Measurements from ENCODE around the gene TIAM2.
"Not testable (repeated sequence)": the region's sequence is repeated elsewhere in the genome, so short reads cannot be mapped to it uniquely, and the experiment has no call there.

TIAM2 gene

DNA sequence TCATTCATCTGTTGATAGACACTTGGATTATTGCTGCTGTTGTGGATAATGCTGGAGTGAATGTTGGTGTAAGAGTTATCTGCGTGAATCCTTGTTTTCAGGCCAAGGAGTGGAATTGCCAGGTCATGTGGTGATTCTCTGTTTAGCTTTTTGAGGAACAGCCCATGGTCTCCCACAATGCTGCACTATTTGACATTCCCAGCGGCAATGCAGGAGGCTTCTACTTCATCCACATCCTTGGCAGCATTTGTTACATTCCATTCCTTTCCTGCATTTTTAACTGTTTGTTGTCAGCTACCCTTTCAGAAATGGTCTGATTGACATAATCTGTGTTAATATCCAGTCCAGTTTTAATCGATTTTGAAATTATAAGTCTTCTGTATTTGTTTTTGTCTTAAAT is 217.0 kb downstream of the TIAM2 start:
- no peak for DNase-seq

DNA sequence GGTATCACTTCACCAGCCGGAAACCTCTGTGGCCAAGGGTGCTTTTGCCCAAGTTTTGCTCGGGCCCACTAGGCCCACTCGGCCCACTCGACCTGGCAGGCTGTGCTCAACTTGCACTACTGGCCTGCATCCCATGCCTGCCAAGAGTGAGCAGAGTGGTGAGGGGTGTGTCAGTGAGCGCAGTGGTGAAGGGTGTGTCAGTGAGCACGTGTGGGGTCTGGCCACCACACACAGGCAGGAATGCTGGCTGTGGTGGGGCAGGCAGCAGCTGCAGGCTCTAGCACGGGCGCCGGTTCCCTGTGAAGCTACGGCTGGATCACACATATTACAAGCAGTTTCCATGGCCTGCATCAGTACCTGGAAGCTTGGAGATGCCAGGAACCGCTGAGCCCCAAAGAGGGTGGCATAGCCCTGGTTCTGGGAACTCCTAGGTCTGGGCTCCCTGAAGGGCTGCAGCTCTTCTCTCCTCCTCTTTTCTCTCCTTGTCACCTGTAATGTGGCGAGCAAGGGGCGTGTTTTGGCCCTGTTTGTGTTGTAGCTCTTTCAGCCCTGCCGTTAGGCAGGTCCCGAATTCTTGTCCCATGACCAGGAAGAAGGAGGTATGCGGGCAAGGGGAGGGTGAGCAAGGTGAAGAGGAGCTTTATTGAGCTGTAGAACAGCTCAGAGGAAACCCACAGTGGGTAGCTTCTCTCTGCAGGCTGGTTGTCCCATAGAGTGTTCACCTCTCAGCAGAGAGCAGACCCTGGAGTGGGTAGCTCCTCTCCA is 217.7 kb downstream of the TIAM2 start:
- DNase-seq: no peak

DNA sequence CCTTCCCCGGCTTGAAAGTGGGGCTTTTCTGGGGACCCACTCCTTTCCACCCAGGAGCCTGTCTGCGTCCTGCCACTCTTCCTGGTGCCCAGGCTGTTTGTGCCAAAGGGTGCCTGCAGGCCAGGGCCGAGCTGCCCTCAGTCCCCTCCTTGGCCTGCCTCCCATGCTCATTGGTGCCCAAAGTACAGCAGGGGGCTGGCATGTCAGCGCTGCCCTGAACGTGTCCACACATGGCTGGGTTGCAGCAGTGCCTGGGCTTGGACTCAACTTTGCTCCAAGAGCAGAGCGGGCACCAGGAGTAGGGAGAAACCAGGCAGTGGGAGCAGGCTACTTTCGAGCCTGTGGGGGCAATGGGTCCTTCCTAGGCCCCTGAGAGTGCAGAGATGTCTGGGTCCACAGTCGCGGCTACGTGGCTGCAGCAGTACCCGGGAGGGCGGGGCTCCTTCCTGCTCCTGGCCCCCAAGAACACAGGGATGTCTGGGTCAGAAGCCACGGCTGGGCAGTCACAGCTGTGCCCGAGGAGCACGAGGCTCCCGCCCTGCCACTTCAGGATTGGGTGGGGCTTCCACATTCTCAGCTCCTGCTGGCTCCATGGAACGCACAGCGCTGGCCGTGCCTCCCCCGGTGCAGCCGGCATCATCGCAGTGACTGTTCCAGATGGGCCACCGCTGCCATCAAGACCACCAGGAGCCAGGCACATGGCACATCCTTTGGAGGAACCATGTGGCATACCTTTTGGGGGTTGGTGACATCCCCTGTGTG is 218.7 kb downstream of the TIAM2 start:
- no peak for DNase-seq

DNA sequence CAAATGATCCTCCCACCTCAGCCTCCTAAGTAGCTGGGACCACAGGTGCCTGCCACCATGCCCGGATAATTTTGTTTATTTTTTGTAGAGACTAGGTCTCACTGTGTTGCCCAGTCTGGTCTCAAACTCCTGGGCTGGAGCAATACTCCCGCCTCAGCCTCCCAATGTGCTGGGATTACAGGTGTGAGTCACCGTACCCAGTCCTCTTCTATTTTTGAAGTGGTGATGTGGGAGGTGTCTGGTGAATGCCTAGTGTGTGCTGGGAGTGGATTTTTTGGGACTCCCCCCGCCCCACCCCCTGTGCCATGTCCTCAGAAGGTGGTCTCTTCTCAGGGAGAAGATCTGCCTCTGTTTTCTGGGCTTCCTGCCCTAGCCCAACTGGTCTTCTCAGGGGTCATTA is 220.8 kb downstream of the TIAM2 start:
- no peak for DNase-seq

DNA sequence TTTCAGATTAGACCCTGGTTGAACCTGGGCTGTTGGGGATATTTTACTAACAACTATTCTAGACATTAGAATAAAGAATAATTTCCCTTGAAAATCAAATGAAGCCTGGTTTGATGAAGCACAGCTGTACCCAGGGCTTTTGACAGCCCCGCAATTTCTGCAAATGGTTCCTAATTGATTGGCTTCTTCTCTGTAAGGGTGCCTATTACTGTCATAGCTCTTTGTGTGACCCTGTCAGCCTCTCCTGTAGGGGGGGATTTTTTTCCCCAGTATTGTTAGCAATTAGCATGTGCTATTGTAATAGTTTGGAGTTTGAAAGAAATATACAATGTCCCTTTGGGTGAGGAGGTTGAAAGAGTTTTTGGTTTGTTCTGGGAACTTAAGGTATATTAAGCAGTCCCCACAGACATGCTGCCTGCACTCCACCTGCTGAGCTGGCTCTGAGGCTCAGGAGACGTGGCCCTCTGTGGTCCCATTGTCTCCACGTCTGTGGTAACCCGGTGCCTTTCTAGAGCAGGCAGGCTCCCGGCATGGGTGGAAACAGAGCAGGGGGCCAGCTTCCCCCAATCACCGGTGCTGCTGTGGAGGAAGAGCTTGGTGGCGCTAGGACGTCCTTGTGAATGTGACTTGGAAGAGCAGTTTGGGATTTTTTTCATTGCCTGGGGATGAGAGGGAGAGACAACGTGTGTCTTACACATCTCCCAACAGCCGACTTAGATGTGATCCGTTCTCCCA is 221.4 kb downstream of the TIAM2 start:
- DNase-seq: no peak

DNA sequence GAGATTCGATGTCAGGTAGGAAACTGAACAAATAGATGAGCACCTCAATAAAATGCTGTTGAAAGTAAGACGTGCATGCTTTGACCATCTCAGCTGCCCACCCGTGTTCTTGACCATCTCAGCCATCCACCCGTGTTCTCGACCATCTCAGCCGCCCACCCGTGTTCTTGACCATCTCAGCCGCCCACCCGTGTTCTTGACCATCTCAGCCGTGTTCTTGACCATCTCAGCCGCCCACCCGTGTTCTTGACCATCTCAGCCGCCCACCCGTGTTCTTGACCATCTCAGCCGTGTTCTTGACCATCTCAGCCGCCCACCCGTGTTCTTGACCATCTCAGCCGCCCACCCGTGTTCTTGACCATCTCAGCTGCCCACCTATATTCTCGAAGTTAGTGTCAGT is 223.6 kb downstream of the TIAM2 start:
- DNase-seq: not testable (repeated sequence)

DNA sequence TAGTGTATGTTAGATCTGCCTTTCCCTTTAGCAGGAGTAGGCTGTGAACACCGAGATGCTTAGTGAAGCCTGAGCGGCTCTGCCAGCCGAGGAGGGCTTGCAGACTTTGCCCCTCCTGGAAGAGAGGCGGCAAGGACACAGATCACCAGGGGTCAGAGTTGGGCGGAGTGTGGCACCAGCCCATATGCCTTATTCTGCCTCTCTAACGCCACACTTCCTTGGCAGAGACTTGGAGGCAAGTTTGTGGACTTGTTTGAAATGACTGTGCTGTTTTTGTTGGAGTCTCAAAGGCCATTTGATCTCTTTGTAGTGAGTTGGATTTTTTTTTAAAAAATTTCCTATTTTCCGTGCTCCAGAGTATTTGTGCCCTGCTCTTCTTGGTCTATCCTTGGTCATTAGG is 224.2 kb downstream of the TIAM2 start:
- DNase-seq: no peak

DNA sequence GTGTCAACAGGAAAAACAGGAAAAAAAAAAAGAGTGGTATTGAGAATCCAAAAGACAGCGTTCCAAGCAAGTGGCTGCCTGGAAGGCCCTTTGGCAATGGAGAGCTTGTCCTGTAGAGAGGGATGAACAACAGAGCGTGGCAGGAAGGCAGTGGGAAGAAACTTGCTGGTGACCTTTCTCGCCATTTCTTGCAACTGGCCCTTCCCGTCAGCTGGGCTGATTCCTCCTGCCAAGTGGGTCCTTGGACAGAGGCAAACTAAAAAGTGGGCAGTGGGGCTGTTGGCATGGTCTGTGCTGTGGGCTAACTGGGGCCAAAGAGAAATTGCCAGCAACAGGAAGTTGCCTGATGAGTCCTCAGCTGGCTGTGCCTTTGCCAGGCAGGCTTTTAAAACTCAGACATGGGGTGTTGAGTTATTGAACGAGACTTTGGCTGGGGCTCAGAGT is 224.8 kb downstream of the TIAM2 start:
- no peak for DNase-seq

DNA sequence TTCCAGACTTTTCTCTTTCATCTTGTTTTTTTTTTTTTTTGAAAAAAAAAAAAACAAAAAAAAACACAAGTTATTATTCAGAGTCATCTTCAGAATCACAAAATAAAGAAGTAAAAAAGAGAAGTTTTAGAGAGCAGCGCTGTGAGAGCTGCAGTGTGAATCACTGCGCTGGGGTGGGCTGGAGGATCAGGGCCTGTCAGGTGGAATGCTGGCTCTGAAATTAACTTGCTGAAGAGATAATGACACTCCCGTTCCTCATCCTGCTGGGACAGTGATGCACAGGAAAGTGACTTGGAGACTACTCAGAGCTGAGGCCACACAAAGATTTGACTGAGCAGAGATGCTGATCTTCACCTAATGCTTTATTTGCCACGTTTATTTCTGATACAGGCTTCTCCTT is 226.0 kb downstream of the TIAM2 start:
- no peak for DNase-seq

DNA sequence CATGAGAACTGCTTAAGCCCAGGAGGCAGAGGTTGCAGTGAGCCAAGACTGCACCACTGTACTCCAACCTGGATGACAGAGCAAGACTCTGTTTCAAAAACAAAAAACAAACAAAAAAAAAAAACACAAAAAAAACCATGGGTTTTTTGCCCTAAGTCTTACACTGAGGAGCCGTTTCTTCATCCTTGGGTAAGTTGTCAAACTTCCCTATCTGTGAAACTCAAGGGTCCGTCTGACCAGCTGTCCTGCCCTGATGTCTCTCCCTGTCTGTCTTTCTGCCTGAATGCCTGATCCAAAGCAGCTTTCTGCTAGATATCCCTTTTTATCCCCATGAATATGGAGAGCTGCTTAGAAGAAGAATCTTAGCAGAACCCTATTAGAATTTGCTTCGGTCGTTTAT is 227.4 kb downstream of the TIAM2 start:
- DNase-seq: no peak

DNA sequence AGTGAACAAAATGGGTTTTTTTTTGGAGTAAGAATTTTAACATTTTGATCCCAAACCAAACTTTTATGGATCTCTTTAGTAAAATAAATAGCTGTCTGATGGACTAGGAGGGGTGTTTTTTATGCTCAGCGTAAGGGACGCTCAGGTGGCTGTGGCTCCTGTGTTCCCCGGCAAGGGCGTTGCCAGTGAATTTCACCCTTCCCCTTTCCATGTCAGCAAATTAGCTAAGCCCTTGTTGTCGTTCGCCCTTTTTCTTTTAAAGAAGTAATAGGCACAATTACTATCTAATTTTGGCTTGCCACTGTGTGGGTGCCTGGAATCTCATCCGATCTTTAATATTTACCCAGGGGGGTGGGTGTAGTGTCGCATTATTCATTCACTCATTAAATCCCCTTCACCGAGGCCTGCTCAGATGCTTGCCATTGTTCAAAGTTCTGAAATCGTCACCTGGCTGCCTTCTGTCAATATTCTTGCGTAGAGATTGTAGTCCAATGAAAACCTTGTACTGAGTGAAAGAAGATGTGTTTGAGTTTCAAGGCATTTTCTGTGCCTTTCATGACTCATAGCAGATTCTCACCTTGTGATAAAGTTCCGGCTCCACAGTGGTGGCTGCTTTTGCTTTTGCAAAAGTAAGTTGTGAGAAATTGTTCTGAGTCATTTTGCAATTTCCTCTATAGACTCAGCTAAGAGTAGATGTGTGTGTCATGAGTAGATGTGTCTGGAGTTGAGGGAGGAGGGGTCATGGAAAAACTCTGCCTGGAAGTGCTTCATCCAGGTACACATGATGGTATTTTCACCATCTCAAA is 228.7 kb downstream of the TIAM2 start:
- DNase-seq: no peak

DNA sequence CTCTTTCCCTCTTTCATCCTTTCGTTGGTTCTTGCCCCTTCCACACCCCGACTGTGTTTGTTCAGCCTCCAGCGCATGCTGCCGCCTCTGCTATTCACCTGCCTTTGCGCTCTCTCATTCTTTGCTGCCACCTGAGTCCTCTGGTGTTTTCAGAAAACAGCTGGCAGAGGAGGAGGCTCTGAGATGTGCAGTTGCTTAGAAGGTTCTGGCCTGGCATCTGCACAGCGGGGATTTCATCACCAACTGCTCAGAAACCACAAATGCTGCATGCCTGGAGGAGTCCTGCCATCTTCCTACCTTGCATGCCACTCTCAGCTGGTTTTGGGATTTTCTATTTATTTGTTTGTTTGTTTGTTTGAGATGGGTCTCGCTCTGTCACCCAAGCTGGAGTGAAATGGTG is 229.5 kb downstream of the TIAM2 start:
- no peak for DNase-seq

DNA sequence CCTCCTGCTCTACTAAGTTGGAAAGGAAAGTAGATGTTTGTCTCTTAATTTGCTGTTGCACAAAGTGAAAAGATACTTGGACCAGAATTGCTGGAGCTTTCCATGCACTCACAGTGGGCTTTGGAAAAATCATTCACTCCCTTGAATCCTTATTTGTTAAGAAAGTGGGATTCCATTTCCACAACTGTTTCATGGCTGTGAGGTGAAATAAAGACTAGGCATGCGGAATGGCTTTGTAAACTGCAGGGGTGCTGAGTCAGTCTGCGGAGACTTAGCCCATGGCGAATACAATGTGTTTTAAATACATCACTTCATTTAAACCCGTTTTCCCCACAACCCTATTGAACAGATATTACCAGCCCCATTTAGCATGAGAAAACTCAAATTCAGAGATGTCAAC is 231.9 kb downstream of the TIAM2 start:
- no peak for DNase-seq

DNA sequence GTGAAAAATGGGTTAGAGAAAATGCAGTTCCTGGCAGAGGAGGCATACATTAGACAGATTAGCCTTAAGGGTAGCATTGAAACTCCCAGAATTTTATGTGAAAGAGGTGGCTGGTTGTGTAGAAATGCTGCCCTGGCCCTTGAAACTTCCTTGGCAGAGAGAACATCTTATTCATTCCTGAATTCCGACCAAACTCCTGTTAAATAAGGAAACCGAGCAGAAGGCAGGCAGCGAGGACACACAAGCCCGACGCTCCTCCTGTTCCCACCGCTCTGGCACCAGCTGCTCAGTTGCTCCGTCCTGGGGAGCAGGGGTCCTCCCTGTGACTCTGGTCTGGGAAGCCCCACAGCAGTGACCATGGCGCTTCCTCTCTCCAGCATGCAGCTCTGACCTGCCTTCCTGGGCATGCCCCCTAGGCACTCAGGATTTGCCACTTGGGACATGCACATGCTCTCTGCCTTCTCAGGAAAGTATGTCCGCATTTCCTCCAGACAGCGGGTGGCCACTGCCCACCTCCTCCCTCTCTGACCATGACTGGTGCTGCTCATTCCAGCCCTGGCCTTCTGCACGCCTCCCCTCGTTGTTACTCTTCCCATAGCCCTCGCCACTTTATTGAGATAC is 233.5 kb downstream of the TIAM2 start:
- no peak for DNase-seq

DNA sequence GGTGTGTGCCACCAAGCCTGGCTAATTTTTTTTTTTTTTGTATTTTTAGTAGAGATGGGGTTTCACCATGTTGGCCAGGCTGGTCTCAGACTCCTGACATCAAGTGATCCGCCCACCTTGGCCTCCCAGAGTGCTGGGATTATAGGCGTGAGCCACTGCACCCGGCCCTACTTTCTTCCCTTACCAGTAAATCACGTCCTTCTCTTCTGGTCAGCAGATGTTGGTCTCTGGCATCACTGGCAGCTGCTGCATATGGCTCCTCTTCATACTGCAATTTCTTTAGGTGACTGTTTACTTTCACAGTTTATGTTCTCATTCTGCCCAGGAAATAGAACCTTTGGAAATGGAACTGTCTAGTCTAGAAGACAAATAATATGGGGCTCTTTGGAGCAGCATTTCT is 235.9 kb downstream of the TIAM2 start:
- DNase-seq: not testable (repeated sequence)

DNA sequence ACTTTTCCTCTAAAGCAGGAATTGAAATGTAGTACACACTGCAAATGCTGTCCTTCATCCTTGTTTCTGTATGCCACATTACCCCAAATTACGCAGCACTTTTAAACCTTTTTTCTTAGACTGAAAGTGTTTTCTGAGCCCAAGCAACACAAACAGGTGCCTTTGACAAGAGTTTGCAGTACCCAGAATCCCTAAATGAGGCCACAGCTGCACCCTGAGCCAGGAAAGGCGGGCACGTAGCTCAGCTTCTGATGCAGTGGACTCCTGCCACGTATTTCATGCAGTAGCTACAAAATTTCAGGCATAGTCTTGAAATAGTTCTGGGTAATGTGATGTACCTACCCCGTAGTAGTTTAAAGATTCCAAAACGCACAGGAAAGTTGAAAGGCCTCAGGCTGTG is 237.7 kb downstream of the TIAM2 start:
- no peak for DNase-seq

DNA sequence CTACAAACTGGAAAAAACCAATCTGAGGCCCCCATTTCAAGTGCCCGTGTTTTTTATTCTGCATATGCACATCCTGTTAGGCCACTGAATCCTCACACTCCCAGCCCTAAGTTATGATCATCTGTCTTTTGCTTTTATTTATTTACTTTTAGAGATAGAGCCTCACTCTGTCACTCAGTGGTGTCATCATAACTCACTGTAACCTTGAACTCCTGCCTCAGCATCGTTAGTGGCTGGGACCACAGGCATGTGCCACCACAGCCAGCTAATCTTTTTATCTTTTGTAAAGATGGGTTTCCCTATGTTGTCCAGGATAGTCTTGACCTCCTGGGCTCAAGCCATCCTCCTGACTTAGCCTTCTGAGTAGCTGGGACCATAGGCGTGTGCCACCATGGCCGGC is 239.1 kb downstream of the TIAM2 start:
- no peak for DNase-seq

DNA sequence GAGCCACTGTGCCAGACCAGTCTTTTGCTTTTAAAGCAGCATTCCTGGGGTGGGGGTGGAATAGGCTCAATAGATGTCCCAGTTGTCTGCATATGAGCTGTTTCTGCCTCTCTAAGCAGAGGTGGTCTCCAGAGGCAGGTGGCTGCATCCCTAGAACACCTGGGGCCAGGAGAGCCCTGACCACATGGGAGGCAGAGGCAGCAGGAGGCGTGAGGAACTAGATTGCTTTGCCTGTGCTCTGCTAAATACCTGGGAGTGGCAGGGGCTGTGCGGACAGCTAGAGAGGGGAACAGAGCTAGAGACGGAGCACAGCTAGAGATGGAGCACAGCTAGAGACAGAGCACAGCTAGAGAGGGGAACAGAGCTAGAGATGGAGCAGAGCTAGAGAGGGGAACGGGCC is 239.6 kb downstream of the TIAM2 start:
- no peak for DNase-seq

DNA sequence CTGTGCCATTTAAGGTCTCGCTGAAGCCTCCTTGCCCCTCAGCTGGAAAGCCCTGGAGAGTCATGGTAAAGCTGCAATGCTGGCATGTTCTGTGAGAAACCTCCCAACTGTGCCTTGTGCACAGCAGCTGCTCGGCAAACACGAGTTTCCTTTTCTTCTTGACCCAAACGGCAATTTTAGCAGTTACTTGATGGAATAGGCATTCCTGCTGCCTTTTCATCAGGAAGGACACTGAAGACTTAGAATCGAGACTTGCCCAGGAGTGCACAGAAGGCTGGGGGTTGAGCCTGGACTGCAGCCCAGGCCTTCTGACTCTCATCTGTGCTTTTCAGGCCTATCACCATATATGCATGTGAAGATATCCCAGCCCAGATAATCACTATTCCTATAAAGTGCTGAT is 240.0 kb downstream of the TIAM2 start:
- no peak for DNase-seq

DNA sequence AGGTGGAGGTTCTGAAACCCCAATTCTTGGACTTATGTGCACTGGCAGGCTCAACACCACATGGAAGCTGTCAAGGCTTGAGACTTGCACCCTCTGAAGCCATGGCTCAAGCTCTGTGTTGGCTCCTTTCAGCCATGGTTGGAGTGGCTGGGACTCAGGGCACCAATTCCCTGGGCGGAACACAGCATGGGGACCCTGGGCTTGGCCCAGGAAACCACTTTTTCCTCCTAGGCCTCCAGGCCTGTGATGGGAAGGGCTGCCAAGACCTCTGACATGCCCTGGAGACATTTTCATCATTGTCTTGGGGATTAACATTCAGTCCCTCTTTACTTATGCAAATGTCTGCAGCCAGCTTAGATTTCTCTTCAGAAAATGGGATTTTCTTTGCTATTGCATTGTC is 242.5 kb downstream of the TIAM2 start:
- DNase-seq: no peak

DNA sequence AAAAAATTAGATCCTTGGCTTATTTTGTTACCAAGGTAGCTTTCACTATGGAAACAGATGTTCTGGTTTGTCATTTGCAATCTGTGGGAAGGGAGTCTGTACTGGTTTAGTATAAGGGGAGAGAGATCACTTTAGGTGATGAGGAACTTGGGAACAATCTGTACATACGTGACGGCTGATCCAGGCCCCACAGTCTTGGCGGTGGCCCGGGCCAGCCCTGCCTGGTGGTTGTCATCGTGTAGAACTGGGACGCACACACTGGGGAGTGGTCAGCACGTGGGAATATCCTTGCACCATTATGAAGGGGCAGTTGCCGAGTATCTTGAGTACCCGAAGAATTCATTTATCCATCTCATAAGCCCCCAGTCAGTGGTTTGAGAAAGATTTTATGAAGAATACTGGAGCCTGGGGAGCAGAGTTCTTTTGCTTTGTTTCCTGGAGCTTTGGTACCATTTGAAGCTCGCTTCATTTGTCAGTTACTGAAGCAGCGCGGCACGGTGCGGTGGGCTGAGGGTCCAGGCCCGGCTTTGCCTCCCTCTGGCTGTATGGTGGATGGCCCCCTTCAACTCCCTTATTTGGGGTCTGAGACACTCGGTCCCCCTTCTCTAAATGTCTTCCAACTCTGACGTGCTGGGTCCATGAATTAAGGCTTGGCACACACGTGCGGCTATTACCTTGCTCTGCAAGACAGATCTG is 245.9 kb downstream of the TIAM2 start:
- DNase-seq: no peak

DNA sequence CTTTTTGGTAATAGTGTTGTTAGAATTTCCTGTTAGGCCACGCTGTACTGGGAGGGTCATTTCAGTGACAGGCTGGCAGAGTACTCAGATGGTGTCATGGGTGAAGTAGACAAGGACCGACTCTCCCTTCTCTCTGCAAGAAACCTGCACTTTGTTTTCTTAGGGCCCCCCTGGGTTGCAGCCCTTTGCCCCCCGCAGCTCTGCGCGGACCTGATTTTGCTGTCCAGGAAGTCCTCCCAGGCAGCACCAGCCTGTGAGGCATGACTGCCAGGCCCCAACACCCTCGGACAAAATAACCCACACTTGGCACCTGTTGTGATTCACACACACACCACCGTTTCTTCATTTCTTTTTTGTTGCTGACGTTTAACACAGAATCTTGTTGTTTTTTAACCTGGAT is 246.9 kb downstream of the TIAM2 start:
- no peak for DNase-seq

Data from stimulated activated naive CD4-positive, alpha-beta T cell (primary cell).